GM12878 (cell line): ENCODE measurements around the gene LMBR1. TPM values are rescaled to one million over a fixed set of nuclear protein-coding genes. Genes with fewer than 3 reads are reported as not detected.
A peak's percentile ranks its signal among the peaks of the same experiment; 100 is the strongest.

ENCODE experiments used
- GATAD2B ChIP-seq: fragments of 450-650 bp; conservative IDR thresholded peaks from 2 replicates; pipeline ENCODE4 v1.6.1; 2017; ENCODE audit warnings: low read depth, mild to moderate bottlenecking, moderate library complexity
- NR2F1 ChIP-seq: fragments of 450-650 bp; conservative IDR thresholded peaks from 2 replicates; pipeline ENCODE4 v1.6.1; 2017; ENCODE audit warnings: mild to moderate bottlenecking
- PAX8 ChIP-seq: fragments of 450-650 bp; IDR thresholded peaks from 2 replicates; pipeline ENCODE4 v1.6.1; 2017; ENCODE audit warnings: mild to moderate bottlenecking, moderate library complexity
- POLR2A ChIP-seq: IDR thresholded peaks from 2 replicates; pipeline ENCODE4 v1.6.1; 2011; ENCODE audit warnings: low read depth, mild to moderate bottlenecking, low read length
- RBBP5 ChIP-seq: fragments of 200-600 bp; sonication (generic); conservative IDR thresholded peaks from 2 replicates; pipeline ENCODE4 v1.6.1; 2016
- SMAD1 ChIP-seq: fragments of 450-650 bp; IDR thresholded peaks from 2 replicates; pipeline ENCODE4 v1.6.1; 2018; ENCODE audit warnings: mild to moderate bottlenecking, low read depth; ENCODE audit not compliant: partially characterized antibody
- SREBF1 ChIP-seq: IDR thresholded peaks from 2 replicates; pipeline ENCODE4 v1.6.1; 2012; ENCODE audit warnings: mild to moderate bottlenecking, low read length
- STAT1 ChIP-seq: fragments of 450-650 bp; conservative IDR thresholded peaks from 2 replicates; pipeline ENCODE4 v1.6.1; 2014; ENCODE audit warnings: antibody characterized with exemption, mild to moderate bottlenecking
- TCF12 ChIP-seq: IDR thresholded peaks from 2 replicates; pipeline ENCODE4 v1.6.1; 2011; ENCODE audit warnings: low read depth, mild to moderate bottlenecking, low read length
- ZNF207 ChIP-seq: fragments of 450-650 bp; IDR thresholded peaks from 2 replicates; pipeline ENCODE4 v1.6.1; 2014; ENCODE audit warnings: antibody characterized with exemption, mild to moderate bottlenecking, borderline replicate concordance
- ZNF217 ChIP-seq: fragments of 450-650 bp; IDR thresholded peaks from 2 replicates; pipeline ENCODE4 v1.6.1; 2017; ENCODE audit warnings: antibody characterized with exemption, mild to moderate bottlenecking
- polyA plus RNA-seq, 11 experiments: library from polyadenylated mRNA; depleted of rRNA in 4 of 11; unstranded in 6 of 11; stranded (reverse) in 5 of 11; fragments of >200 nt; fragmentation: Nextera tagmentation in 4 of 11; fragmentation: Illumina TruSeq in 1 of 11; extraction: Ambion mirVana in 4 of 11; extraction: Trizol in 1 of 11; gene quantifications; 1 replicate in 1 of 11; 2 replicates in 10 of 11; pipeline versions ENCODE4 v1.2.1 to v1.2.3, GENCODE V29; 2011 to 2016; ENCODE audit warnings: inconsistent platforms in 2 of 11, missing spikeins in 2 of 11, low read depth in 1 of 11
- total RNA-seq, 4 experiments: library from RNA; depleted of rRNA in 3 of 4; stranded (reverse); fragments of >200 nt in 3 of 4; fragmentation: Illumina TruSeq in 1 of 4; extraction: Trizol in 1 of 4; gene quantifications; 2 replicates each; pipeline versions ENCODE4 v1.2.1 to v1.2.3, GENCODE V29; 2013 to 2021
- TF ChIP-seq, protein P1 (sequence below): fragments of 450-650 bp; IDR thresholded peaks from 2 replicates; pipeline ENCODE4 v1.6.1; 2017; ENCODE audit warnings: mild to moderate bottlenecking, moderate library complexity
- TF ChIP-seq, protein P2 (sequence below): fragments of 450-650 bp; IDR thresholded peaks from 2 replicates; pipeline ENCODE4 v1.6.1; 2016; ENCODE audit warnings: mild to moderate bottlenecking
- TF ChIP-seq, protein P3 (sequence below): fragments of 450-650 bp; formaldehyde crosslinking; IDR thresholded peaks from 2 replicates; pipeline ENCODE4 v1.4.0; 2022; ENCODE audit warnings: mild to moderate bottlenecking, moderate library complexity
- TF ChIP-seq, protein P4 (sequence below): IDR thresholded peaks from 2 replicates; pipeline ENCODE4 v1.6.1; 2012; ENCODE audit warnings: low read depth, low read length, improper control_type of control experiment
- TF ChIP-seq, protein P5 (sequence below): fragments of 450-650 bp; IDR thresholded peaks from 2 replicates; pipeline ENCODE4 v1.6.1; 2017; ENCODE audit warnings: mild to moderate bottlenecking, low read depth, inconsistent platforms; ENCODE audit not compliant: poor library complexity, severe bottlenecking
- TF ChIP-seq, protein P6 (sequence below): fragments of 450-650 bp; IDR thresholded peaks from 2 replicates; pipeline ENCODE4 v1.6.1; 2017; ENCODE audit warnings: low read depth, mild to moderate bottlenecking, moderate library complexity

The LMBR1 gene
- total and polyA plus RNA-seq, 10 of the 15 experiments (the other 5 are each of a cell fraction or from before 2014, with no cell fraction given): 4.0 to 63.5 (median 28.8) TPM

DNA sequence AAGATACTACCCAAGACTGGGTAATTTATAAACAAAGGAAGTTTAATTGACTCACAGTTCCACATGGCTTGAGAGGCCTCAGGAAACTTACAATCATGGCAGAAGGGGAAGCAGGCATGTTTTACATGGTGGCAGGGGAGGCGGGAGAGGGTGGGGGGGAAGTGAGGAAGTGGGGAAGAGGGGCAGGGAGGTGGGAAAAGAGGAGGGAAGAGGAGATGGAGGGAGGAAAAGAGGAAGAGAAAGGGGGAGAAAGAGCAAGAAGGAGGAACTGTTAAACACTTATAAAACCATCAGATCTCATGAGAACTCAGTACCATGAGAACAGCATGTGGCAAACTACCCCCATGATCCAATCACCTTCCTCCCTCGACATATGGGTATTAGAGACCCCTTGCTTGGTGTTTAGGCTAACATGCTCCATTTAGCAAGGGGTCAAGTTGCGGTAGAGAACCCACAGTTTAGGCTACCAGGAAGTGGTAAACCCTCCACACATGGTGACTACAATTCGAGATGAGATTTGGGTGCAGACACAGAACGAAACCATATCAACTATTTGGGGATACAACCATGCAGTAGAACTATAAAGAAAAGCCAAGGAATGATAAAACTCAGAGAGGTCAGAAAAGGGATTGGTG lies 3.5 kb upstream of the LMBR1 start (continued):
- TF ChIP-seq, protein P1, sequence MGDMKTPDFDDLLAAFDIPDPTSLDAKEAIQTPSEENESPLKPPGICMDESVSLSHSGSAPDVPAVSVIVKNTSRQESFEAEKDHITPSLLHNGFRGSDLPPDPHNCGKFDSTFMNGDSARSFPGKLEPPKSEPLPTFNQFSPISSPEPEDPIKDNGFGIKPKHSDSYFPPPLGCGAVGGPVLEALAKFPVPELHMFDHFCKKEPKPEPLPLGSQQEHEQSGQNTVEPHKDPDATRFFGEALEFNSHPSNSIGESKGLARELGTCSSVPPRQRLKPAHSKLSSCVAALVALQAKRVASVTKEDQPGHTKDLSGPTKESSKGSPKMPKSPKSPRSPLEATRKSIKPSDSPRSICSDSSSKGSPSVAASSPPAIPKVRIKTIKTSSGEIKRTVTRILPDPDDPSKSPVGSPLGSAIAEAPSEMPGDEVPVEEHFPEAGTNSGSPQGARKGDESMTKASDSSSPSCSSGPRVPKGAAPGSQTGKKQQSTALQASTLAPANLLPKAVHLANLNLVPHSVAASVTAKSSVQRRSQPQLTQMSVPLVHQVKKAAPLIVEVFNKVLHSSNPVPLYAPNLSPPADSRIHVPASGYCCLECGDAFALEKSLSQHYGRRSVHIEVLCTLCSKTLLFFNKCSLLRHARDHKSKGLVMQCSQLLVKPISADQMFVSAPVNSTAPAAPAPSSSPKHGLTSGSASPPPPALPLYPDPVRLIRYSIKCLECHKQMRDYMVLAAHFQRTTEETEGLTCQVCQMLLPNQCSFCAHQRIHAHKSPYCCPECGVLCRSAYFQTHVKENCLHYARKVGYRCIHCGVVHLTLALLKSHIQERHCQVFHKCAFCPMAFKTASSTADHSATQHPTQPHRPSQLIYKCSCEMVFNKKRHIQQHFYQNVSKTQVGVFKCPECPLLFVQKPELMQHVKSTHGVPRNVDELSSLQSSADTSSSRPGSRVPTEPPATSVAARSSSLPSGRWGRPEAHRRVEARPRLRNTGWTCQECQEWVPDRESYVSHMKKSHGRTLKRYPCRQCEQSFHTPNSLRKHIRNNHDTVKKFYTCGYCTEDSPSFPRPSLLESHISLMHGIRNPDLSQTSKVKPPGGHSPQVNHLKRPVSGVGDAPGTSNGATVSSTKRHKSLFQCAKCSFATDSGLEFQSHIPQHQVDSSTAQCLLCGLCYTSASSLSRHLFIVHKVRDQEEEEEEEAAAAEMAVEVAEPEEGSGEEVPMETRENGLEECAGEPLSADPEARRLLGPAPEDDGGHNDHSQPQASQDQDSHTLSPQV: no peak
- TF ChIP-seq SMAD1: no peak
- no peak for TF ChIP-seq ZNF217
- TF ChIP-seq, protein P2, sequence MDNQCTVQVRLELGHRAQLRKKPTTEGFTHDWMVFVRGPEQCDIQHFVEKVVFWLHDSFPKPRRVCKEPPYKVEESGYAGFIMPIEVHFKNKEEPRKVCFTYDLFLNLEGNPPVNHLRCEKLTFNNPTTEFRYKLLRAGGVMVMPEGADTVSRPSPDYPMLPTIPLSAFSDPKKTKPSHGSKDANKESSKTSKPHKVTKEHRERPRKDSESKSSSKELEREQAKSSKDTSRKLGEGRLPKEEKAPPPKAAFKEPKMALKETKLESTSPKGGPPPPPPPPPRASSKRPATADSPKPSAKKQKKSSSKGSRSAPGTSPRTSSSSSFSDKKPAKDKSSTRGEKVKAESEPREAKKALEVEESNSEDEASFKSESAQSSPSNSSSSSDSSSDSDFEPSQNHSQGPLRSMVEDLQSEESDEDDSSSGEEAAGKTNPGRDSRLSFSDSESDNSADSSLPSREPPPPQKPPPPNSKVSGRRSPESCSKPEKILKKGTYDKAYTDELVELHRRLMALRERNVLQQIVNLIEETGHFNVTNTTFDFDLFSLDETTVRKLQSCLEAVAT: no peak
- no peak for TF ChIP-seq TCF12
- TF ChIP-seq SREBF1: no peak
- peak; percentile 85 for TF ChIP-seq NR2F1
- TF ChIP-seq ZNF207: no peak
- TF ChIP-seq, protein P3, sequence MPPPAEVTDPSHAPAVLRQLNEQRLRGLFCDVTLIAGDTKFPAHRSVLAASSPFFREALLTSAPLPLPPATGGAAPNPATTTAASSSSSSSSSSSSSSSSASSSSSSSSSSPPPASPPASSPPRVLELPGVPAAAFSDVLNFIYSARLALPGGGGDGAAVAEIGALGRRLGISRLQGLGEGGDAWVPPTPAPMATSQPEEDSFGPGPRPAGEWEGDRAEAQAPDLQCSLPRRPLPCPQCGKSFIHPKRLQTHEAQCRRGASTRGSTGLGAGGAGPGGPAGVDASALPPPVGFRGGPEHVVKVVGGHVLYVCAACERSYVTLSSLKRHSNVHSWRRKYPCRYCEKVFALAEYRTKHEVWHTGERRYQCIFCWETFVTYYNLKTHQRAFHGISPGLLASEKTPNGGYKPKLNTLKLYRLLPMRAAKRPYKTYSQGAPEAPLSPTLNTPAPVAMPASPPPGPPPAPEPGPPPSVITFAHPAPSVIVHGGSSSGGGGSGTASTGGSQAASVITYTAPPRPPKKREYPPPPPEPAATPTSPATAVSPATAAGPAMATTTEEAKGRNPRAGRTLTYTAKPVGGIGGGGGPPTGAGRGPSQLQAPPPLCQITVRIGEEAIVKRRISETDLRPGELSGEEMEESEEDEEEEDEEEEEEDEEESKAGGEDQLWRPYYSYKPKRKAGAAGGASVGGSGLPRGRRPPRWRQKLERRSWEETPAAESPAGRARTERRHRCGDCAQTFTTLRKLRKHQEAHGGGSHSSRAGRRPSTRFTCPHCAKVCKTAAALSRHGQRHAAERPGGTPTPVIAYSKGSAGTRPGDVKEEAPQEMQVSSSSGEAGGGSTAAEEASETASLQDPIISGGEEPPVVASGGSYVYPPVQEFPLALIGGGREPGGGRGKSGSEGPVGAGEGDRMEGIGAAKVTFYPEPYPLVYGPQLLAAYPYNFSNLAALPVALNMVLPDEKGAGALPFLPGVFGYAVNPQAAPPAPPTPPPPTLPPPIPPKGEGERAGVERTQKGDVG (CRISPR knock-in tag): no peak
- no peak for TF ChIP-seq PAX8
- TF ChIP-seq, protein P4, sequence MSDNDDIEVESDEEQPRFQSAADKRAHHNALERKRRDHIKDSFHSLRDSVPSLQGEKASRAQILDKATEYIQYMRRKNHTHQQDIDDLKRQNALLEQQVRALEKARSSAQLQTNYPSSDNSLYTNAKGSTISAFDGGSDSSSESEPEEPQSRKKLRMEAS: no peak
- no peak for TF ChIP-seq POLR2A
- no peak for TF ChIP-seq GATAD2B
- TF ChIP-seq, protein P5, sequence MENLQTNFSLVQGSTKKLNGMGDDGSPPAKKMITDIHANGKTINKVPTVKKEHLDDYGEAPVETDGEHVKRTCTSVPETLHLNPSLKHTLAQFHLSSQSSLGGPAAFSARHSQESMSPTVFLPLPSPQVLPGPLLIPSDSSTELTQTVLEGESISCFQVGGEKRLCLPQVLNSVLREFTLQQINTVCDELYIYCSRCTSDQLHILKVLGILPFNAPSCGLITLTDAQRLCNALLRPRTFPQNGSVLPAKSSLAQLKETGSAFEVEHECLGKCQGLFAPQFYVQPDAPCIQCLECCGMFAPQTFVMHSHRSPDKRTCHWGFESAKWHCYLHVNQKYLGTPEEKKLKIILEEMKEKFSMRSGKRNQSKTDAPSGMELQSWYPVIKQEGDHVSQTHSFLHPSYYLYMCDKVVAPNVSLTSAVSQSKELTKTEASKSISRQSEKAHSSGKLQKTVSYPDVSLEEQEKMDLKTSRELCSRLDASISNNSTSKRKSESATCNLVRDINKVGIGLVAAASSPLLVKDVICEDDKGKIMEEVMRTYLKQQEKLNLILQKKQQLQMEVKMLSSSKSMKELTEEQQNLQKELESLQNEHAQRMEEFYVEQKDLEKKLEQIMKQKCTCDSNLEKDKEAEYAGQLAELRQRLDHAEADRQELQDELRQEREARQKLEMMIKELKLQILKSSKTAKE: peak; percentile 40
- TF ChIP-seq, protein P6, sequence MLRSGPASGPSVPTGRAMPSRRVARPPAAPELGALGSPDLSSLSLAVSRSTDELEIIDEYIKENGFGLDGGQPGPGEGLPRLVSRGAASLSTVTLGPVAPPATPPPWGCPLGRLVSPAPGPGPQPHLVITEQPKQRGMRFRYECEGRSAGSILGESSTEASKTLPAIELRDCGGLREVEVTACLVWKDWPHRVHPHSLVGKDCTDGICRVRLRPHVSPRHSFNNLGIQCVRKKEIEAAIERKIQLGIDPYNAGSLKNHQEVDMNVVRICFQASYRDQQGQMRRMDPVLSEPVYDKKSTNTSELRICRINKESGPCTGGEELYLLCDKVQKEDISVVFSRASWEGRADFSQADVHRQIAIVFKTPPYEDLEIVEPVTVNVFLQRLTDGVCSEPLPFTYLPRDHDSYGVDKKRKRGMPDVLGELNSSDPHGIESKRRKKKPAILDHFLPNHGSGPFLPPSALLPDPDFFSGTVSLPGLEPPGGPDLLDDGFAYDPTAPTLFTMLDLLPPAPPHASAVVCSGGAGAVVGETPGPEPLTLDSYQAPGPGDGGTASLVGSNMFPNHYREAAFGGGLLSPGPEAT: peak; percentile 25; the same call in 1 of the 2 replicates
- TF ChIP-seq STAT1: no peak
- no peak for TF ChIP-seq RBBP5
